A204.1 (cell line): Measurements from ENCODE around the gene NFATC3.

Experiments
- FAIRE-seq: peaks from 2 replicates; lab custom pipeline; 2012; peaks lifted over from hg19 to GRCh38; lab: Jason Lieb, UNC

The NFATC3 gene

GRCh38 chr16:68251832-68252231 is 166.7 kb downstream of the NFATC3 start:
- FAIRE-seq: no peak

DNA sequence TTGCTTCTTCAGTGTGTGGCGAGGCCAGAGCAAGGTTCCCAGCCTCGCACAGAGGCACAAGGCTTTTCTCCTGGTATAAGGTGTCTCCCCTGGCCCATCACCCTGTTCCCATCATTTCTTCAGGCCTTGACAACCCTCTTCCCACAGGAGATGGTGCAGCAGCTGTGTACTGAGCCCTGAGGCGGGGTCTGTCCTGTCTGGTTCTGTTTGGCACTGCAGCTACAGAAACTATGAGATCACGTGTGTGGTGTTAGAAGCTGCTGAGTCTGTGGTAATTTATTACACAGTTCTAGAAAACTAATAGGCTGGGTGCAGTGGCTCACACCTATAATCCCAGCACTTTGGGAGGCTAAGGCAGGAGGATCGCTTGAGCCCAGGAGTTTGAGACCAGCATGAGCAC is 167.2 kb downstream of the NFATC3 start:
- no peak for FAIRE-seq

DNA sequence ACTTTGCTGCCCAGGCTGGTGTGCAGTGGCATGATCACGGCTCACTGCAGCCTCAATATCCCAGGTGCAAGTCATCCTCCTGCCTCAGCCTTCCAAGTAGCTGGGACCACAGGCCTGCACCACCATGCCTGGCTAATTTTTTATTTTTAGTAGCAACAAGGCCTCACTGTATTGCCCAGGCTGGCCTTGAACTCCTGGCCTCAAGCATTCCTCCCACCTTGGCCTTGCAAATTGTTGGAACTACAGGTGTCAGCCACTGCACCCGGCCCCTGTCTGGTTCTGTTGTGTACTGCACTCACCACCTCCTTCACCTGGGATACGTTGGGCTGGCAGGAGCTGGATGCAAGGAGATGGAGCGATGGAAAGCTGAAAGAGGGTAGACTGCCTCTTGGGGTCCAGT is 168.6 kb downstream of the NFATC3 start:
- no peak for FAIRE-seq

DNA sequence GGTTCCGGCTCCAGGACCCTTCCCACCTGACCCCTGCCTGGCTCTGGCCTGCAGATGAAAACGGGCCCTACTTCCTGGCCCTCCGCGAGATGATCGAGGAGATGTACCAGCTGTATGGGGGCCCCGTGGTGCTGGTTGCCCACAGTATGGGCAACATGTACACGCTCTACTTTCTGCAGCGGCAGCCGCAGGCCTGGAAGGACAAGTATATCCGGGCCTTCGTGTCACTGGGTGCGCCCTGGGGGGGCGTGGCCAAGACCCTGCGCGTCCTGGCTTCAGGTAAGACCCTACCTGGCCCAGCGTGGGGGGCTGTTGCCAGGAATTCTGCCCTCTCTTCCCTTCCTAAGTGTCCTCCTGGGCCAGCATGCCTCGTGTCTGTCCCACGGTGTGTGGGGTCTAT is 170.5 kb downstream of the NFATC3 start:
- FAIRE-seq: no peak

DNA sequence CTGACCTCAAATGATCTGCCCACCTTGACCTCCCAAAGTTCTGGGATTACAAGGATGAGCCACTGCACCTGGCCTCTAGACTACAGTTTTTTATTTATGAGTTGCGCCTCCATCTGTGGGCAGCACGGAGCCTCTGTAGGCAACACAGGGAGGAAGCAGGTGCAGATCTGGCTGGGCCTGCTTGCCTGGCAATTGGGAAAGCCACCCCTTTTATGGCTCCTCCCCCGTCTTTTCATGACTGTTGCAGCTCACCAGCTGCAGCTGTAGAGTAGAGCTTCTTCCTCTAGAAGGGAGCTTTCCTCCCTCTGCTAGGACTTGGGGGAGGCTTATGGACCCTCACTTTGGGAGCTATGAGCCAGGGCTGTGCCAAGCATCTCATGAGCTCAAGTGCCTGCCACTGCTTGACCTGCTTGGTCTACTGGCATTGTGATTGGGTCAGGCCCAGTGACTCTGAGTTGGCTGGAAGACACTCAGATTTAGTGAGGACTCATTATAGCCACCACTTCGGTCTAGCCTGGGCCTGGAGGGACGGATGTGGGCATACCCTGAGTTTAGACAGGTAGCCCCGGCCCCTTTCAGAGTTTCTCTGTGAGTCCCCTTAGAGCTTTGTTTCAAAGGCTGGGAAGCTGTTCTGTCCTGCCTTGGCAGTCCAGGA is 172.2 kb downstream of the NFATC3 start:
- FAIRE-seq: no peak

DNA sequence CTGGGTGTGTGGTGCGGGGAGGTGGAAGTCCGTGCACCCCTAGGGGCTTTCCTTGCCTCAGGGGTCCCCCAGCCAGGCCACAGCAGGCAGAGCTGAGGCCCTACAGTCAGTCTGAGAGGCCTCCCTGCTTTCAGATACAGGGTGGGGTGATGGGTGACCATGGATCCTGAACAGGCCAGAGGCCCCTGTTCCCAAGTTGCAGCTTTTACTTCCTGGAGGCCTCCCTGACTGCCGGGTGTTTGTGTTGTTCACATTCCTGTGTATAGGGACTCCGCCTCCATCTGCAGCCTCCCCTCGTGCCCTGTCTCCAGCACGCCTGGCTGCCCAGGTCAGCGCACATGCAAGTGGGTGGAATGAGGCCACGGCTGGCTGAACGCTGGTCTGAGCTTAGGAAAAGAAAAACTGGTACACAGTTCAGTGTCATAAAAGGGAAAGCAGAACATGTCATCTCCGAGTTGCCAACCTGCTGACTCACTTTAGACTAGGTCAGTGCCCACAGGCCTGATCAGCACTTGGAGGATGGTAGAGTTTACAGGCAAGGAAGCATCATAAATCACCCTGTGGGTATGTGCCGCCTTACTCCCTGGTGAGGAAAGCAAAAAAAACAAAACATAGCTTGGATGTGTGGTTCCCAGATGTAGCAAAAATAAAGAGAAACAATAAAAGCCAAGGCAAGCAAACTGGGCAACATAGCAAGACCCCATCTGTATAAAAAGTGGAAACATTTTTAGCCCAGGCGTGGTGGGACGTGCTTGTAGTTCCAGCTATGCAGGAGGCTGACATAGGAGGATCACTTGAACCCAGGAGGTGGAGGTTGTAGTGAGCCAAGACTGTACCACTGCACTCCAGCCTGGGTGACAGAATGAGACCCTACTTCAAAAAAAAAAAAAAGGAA is 173.0 kb downstream of the NFATC3 start:
- no peak for FAIRE-seq

DNA sequence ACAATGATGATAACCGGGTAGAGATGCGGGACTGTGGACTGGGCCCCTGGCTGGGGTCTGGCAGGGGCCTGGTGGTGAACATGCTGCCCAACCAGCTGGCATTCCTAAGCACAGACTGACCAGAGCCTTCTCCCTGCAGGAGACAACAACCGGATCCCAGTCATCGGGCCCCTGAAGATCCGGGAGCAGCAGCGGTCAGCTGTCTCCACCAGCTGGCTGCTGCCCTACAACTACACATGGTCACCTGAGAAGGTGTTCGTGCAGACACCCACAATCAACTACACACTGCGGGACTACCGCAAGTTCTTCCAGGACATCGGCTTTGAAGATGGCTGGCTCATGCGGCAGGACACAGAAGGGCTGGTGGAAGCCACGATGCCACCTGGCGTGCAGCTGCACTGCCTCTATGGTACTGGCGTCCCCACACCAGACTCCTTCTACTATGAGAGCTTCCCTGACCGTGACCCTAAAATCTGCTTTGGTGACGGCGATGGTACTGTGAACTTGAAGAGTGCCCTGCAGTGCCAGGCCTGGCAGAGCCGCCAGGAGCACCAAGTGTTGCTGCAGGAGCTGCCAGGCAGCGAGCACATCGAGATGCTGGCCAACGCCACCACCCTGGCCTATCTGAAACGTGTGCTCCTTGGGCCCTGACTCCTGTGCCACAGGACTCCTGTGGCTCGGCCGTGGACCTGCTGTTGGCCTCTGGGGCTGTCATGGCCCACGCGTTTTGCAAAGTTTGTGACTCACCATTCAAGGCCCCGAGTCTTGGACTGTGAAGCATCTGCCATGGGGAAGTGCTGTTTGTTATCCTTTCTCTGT is 174.0 kb downstream of the NFATC3 start:
- FAIRE-seq: no peak

- no peak for FAIRE-seq
Measured at GRCh38 chr16:68263559-68264127, 178.5 kb downstream of the NFATC3 start.

DNA sequence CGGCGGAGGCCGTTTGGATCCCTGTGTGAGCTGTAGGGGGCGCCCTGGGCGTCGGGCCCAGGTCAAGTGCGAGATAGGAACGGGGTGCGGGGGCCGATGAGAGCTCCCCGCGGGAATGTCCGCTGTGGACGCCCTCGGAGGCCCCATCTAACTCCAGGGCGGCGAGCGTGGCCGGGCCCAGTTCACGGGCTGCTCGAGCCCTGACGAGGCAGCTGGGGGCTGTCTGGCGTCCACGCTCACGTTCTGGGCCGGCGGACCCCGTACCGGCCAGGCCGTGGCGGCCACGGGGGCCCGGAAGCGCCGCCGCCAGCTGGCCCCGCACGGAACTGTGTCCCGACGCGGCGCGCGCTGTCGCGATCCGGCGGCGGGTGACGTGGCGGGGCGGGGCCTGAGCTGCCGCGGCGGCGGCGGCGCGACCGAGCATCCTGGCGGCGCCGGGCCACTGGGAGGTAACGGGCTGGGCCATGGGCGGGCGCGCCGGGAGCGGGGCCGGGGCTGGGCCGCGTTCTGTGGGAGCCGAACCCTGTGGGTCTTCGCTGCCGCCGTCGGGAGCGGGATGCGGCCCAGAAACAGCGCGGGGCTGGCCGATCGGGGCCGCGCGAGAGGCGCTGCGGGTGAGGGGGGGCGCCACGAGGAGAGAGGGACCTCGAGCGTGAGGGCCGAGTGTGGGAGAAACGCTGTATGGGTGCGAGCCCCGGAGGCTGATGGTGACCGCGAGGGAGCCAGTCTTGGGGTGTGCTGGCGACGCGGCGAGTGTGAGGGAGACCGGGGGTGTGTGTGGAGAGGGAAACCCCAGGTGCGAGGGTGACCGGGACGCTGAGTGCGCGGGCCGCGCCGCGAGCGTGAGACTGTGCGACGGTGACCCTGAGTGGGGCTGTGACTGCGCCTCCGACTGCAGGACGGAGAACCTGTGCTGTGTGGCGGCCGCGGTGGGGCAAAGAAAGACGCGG is 179.2 kb downstream of the NFATC3 start, which contains the start of gene SLC7A6:
TSS of gene SLC7A6 (plus strand) at position 399 of the 950 bp plus-strand sequence. CDS start 10,201 bp downstream, outside the sequence.
- FAIRE-seq: no peak

GRCh38 chr16:68265078-68265920 is 180.1 kb downstream of the NFATC3 start:
- FAIRE-seq: no peak

- FAIRE-seq: no peak
Measured at GRCh38 chr16:68267612-68268405, 182.6 kb downstream of the NFATC3 start.

DNA sequence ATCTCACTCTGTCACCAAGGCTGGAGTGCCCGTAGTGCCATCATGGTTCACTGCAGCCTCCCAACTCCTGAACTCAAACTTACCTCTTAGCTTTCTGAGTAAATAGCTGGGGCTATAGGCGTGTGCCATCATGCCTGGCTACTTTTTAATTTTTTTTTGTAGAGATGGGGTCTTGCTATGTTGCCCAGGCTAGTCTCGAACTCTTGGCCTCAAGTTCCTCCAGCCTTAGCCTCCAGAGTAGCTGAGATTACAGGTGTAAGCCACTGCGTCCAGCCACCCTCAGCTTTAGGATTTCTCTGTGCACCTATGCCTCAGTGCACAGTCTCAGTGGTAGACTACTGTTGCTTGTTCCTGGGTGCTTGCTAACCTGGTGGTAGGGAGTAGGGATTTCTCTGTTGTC is 184.6 kb downstream of the NFATC3 start:
- FAIRE-seq: no peak

DNA sequence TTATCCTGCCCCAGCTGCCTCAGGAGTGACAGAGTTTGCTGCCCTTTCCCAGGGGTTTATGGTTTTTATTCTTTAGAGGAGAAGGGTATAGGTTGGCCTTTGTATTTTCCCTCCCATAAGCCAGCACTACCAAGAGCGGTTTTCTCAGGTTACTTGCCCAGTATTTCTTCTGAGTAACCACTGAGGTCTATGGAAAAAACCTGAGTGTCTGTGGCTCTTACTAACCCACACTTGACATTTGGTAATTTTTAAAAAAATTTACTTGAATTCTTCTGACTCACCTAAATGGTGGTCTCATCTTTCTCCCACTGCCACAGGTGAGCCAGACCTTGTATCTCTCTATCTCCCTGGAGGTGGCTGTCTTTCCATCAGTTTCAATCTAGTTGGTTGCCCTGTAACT is 185.2 kb downstream of the NFATC3 start:
- FAIRE-seq: no peak

DNA sequence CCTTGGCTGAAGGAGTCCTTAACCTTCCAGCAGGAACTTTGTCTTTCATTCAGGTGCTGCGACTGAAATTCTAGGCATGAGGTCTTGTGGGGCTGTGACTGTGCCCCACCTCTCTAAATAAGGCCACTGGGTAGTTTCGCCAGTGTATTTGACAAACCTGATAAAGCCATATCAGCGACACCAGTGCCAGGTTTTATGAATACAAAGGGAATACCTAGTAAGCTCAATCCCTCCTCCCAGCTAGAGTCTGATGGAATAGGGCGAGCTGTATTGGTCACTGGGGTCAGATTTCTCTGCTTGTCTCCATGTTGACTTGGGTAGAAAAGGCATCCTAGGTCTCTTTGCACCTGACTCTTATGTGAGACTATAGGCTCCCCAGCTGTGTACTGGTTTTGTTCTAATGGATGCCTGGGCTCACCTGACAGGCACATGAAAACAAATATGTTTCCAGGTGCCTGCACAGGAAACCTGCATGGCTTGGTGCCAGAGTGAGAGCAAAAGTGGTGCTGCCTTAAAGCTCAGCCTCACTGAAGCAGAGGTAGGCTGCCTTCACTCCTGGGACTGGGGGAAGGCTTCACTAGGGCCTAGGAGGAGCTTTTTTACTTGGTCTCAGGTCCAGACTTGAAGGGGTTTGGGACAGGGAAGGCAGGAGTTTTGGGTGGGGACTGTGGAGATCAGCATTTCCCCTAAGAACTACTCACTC is 187.5 kb downstream of the NFATC3 start:
- no peak for FAIRE-seq

DNA sequence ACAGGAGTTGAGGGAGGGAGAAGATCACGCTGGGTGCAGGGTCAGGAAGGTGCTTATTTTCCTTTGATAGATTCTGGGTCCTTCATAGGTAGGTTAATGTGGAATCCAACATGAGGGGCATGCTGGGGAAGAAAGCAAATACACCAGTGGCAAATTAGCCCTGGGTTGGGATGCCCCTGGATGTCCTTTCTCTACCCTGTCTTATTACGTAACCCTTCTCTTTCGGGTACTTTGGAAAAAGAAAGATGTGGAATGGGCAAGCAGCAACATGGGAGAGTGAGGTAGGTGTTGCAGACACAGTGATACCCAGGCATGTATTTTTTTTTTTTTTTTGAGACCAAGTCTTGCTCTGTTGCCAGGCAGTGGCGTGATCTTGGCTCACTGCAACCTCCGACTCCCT is 188.3 kb downstream of the NFATC3 start:
- no peak for FAIRE-seq

DNA sequence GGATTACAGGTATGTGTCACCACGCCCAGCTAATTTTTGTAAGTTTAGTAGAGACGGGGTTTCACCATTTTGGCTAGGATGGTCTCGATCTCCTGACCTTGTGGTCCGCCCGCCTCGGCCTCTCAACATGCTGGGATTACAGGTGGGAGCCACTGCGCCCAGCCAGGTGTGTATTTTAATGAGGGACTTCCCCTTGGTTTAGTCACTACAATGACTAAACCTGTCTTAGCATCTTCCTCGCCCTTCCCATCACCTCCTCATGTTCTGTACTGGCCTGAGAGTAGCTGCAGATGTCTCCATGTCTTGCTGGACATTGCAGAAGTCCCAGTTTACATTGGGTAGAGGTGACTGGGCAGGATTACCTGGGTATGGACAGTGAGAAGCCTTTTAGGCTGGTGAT is 188.7 kb downstream of the NFATC3 start:
- FAIRE-seq: no peak

DNA sequence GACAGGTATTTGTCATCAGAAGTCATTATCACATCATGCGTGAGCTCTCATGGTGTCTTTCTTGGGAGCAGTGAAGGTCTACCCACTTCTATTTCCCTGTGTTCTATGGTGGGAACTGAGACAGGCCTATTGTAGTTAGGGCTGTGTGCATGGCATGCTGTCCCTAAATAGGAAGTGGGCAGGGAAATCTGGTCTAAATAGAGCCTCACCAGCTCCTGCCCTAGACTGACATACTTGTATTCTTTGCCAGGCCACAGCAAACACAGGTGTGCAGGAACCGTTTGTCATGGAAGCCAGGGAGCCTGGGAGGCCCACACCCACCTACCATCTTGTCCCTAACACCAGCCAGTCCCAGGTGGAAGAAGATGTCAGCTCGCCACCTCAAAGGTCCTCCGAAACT is 189.3 kb downstream of the NFATC3 start:
- no peak for FAIRE-seq

GRCh38 chr16:68275611-68276191 is 190.5 kb downstream of the NFATC3 start:
- no peak for FAIRE-seq
